H1 (cell line): ENCODE data around the gene RIBC2. TPM values are rescaled to one million over a fixed set of nuclear protein-coding genes. Genes with fewer than 3 reads are reported as not detected.

ENCODE experiments used
- CTCF ChIA-PET: fragments of 300-600 bp; sonication (Branson Sonifier 250); formaldehyde crosslinking; loops from one replicate; lab custom pipeline; 2021; ENCODE audit not compliant: partially characterized antibody; lab: Charles Lee
- POLR2A ChIA-PET: fragments of 300-600 bp; sonication (Branson Sonifier 250); formaldehyde crosslinking; loops from one replicate; lab custom pipeline; 2021; ENCODE audit warnings: inconsistent platforms; ENCODE audit not compliant: partially characterized antibody; lab: Charles Lee
- DNase-seq, 2 experiments: peaks; one replicate each; pipeline versions ENCODE4 v3.0.0 to v3.0.0-alpha.2; 2010 to 2022; ENCODE audit warnings: low spot score in 2 of 2, low read depth in 1 of 2, mixed read lengths in 1 of 2
- FAIRE-seq: peaks from 2 replicates; lab custom pipeline; 2011; peaks lifted over from hg19 to GRCh38; lab: Jason Lieb, UNC
- H2AFZ ChIP-seq: 2 replicates; pipeline ENCODE4 v1.8.1; 2012; ENCODE audit warnings: low read length, inconsistent platforms
- H2AK5ac ChIP-seq: 2 replicates; pipeline ENCODE4 v1.6.1; 2013; ENCODE audit warnings: low read depth, low read length
- H2BK120ac ChIP-seq: replicated peaks from 2 replicates; pipeline ENCODE3; 2013; ENCODE audit warnings: low read depth, low read length, inconsistent platforms
- H2BK12ac ChIP-seq: 2 replicates; pipeline ENCODE4 v1.6.1; 2013; ENCODE audit warnings: low read depth, low read length
- H2BK15ac ChIP-seq: 2 replicates; pipeline ENCODE4 v1.6.1; 2013; ENCODE audit warnings: low read length
- H2BK20ac ChIP-seq: 2 replicates; pipeline ENCODE4 v1.6.1; 2013; ENCODE audit warnings: low read length
- H2BK5ac ChIP-seq: 2 replicates; pipeline ENCODE4 v1.6.1; 2013; ENCODE audit warnings: low read depth, low read length
- H3K14ac ChIP-seq: 2 replicates; pipeline ENCODE4 v1.6.1; 2013; ENCODE audit warnings: inconsistent platforms; ENCODE audit not compliant: insufficient read length
- H3K18ac ChIP-seq: 2 replicates; pipeline ENCODE4 v1.6.1; 2013; ENCODE audit warnings: low read length; ENCODE audit errors: extremely low read depth
- H3K23ac ChIP-seq: 2 replicates; pipeline ENCODE4 v1.6.1; 2013; ENCODE audit warnings: inconsistent platforms; ENCODE audit not compliant: insufficient read length
- H3K23me2 ChIP-seq: 2 replicates; pipeline ENCODE4 v1.6.1; 2013; ENCODE audit warnings: low read depth, low read length
- H3K27ac ChIP-seq: 2 replicates; pipeline ENCODE4 v1.6.1; 2011; ENCODE audit warnings: low read depth, low read length, inconsistent platforms
- H3K27me3 ChIP-seq, 4 experiments: replicated peaks in 1 of 4; 1 replicate in 1 of 4; 2 replicates in 3 of 4; pipeline versions ENCODE4 v1.6.1 to v1.8.1; 2011 to 2013; ENCODE audit warnings: low read length in 3 of 4, mild to moderate bottlenecking in 3 of 4, inconsistent platforms in 2 of 4, mixed read lengths in 2 of 4, moderate library complexity in 1 of 4; ENCODE audit not compliant: control insufficient read depth in 3 of 4, insufficient read depth in 3 of 4; ENCODE audit errors: extremely low read depth in 1 of 4
- H3K36me3 ChIP-seq, 4 experiments: 2 replicates each; pipeline versions ENCODE4 v1.6.1 to v1.8.1; 2011 to 2013; ENCODE audit warnings: mild to moderate bottlenecking in 4 of 4, low read length in 3 of 4, moderate library complexity in 2 of 4, control low read depth in 1 of 4, inconsistent platforms in 1 of 4; ENCODE audit not compliant: insufficient read depth in 4 of 4, control insufficient read depth in 2 of 4
- H3K4ac ChIP-seq: replicated peaks from 2 replicates; pipeline ENCODE3; 2013; ENCODE audit warnings: low read length, low read depth, mixed read lengths, inconsistent platforms; ENCODE audit not compliant: insufficient read length
- H3K4me1 ChIP-seq, 4 experiments: replicated peaks in 1 of 4; 1 replicate in 1 of 4; 2 replicates in 3 of 4; pipeline versions ENCODE4 v1.6.1 to v1.8.1; 2011 to 2013; ENCODE audit warnings: low read length in 3 of 4, inconsistent platforms in 2 of 4, mixed read lengths in 1 of 4; ENCODE audit not compliant: insufficient read depth in 4 of 4, control insufficient read depth in 3 of 4
- H3K4me2 ChIP-seq, 2 experiments: 2 replicates each; pipeline versions ENCODE4 v1.6.1 to v1.8.1; 2011 to 2013; ENCODE audit warnings: low read depth in 2 of 2, low read length in 2 of 2, control low read depth in 1 of 2, inconsistent platforms in 1 of 2, mild to moderate bottlenecking in 1 of 2; ENCODE audit not compliant: insufficient read depth in 1 of 2
- H3K4me3 ChIP-seq, 4 experiments: fragments of 200-600, 300-600 bp in 1 of 4; sonication (generic), shearing (Covaris generic), sonication (Bioruptor Twin) in 1 of 4; 2 replicates each; pipeline versions ENCODE4 v1.5.1 to v1.8.1; 2011 to 2016; ENCODE audit warnings: low read length in 4 of 4, low read depth in 3 of 4, control low read depth in 2 of 4, inconsistent platforms in 2 of 4, mild to moderate bottlenecking in 2 of 4, mixed read lengths in 1 of 4, moderate library complexity in 1 of 4; ENCODE audit not compliant: insufficient read depth in 2 of 4; ENCODE audit errors: extremely low read depth in 1 of 4
- H3K56ac ChIP-seq: replicated peaks from 2 replicates; pipeline ENCODE3; 2013; ENCODE audit warnings: low read depth, mild to moderate bottlenecking, mixed read lengths, low read length, inconsistent platforms; ENCODE audit not compliant: insufficient read length
- H3K79me1 ChIP-seq: 2 replicates; pipeline ENCODE4 v1.6.1; 2013; ENCODE audit warnings: low read depth, low read length, control low read depth
- H3K79me2 ChIP-seq, 2 experiments: 2 replicates each; pipeline versions ENCODE4 v1.6.1 to v1.8.1; 2012 to 2013; ENCODE audit warnings: low read length in 2 of 2, mild to moderate bottlenecking in 2 of 2, inconsistent platforms in 1 of 2; ENCODE audit not compliant: insufficient read depth in 2 of 2, control insufficient read depth in 1 of 2
- H3K9ac ChIP-seq, 4 experiments: replicated peaks in 1 of 4; 1 replicate in 1 of 4; 2 replicates in 3 of 4; pipeline versions ENCODE4 v1.6.1 to v1.8.1; 2011 to 2013; ENCODE audit warnings: low read depth in 3 of 4, low read length in 3 of 4, control low read depth in 2 of 4, mild to moderate bottlenecking in 2 of 4, moderate library complexity in 2 of 4, inconsistent platforms in 1 of 4; ENCODE audit errors: extremely low read depth in 1 of 4
- H3K9me3 ChIP-seq, 2 experiments: 2 replicates each; pipeline versions ENCODE4 v1.6.1 to v1.8.1; 2012 to 2013; ENCODE audit warnings: mild to moderate bottlenecking in 2 of 2, moderate library complexity in 2 of 2, control low read depth in 1 of 2, inconsistent platforms in 1 of 2, low read depth in 1 of 2, low read length in 1 of 2, mixed read lengths in 1 of 2; ENCODE audit not compliant: insufficient read depth in 2 of 2
- H4K20me1 ChIP-seq, 2 experiments: replicated peaks in 1 of 2; 2 replicates each; pipeline versions ENCODE3 to v1.8.1; 2011 to 2013; ENCODE audit warnings: inconsistent platforms in 2 of 2, low read length in 2 of 2, mild to moderate bottlenecking in 1 of 2; ENCODE audit not compliant: insufficient read depth in 2 of 2, control insufficient read depth in 1 of 2
- H4K5ac ChIP-seq: 2 replicates; pipeline ENCODE4 v1.6.1; 2013; ENCODE audit warnings: low read length, low read depth, mixed read lengths, inconsistent platforms; ENCODE audit not compliant: insufficient read length
- H4K8ac ChIP-seq: 2 replicates; pipeline ENCODE4 v1.8.0; 2013; ENCODE audit warnings: mild to moderate bottlenecking, moderate library complexity, low read length, inconsistent platforms; ENCODE audit not compliant: insufficient read depth; ENCODE audit errors: extremely low read depth
- H4K91ac ChIP-seq: replicated peaks from 2 replicates; pipeline ENCODE3; 2013; ENCODE audit warnings: low read length, mixed read lengths, inconsistent platforms; ENCODE audit not compliant: insufficient read length
- BACH1 ChIP-seq: IDR thresholded peaks from 2 replicates; pipeline ENCODE4 v1.6.1; 2012; ENCODE audit warnings: low read length, improper control_type of control experiment
- BCL11A ChIP-seq, 2 experiments: IDR thresholded peaks; one replicate each; pipeline ENCODE4 v1.6.1; 2011; ENCODE audit warnings: low read depth in 2 of 2, low read length in 2 of 2, mild to moderate bottlenecking in 2 of 2
- BRCA1 ChIP-seq: IDR thresholded peaks from 2 replicates; pipeline ENCODE4 v1.6.1; 2012; ENCODE audit warnings: low read depth, low read length, improper control_type of control experiment
- CHD1 ChIP-seq: IDR thresholded peaks from 2 replicates; pipeline ENCODE4 v1.6.1; 2012; ENCODE audit warnings: low read depth, low read length, improper control_type of control experiment
- CTBP2 ChIP-seq: IDR thresholded peaks from 2 replicates; pipeline ENCODE4 v1.7.0; 2011; ENCODE audit warnings: borderline replicate concordance, mild to moderate bottlenecking, moderate library complexity, mixed read lengths, low read length; ENCODE audit not compliant: insufficient read depth, insufficient read length
- EP300 ChIP-seq, 2 experiments: IDR thresholded peaks; 1 replicate in 1 of 2; 2 replicates in 1 of 2; pipeline ENCODE4 v1.6.1; 2011 to 2012; ENCODE audit warnings: low read depth in 2 of 2, low read length in 2 of 2, mild to moderate bottlenecking in 2 of 2, borderline replicate concordance in 1 of 2, inconsistent platforms in 1 of 2, moderate library complexity in 1 of 2
- EZH2 ChIP-seq: fragments of 200-600 bp; sonication (generic); IDR thresholded peaks from 2 replicates; pipeline ENCODE4 v1.7.1; 2012; ENCODE audit warnings: low read depth, mild to moderate bottlenecking, moderate library complexity, low read length, inconsistent platforms; ENCODE audit not compliant: severe bottlenecking
- HDAC6 ChIP-seq: IDR thresholded peaks from one replicate; pipeline ENCODE4 v1.7.1; 2012; ENCODE audit warnings: low read depth, mild to moderate bottlenecking, inconsistent platforms, low read length, moderate library complexity
- KDM5A ChIP-seq: fragments of 200-600 bp; IDR thresholded peaks from 2 replicates; pipeline ENCODE4 v1.7.1; 2012; ENCODE audit warnings: mild to moderate bottlenecking, low read length, inconsistent platforms, mixed read lengths
- MAFK ChIP-seq: IDR thresholded peaks from 2 replicates; pipeline ENCODE4 v1.6.1; 2012; ENCODE audit warnings: low read depth, mild to moderate bottlenecking, improper control_type of control experiment, low read length
- RBBP5 ChIP-seq: IDR thresholded peaks from 2 replicates; pipeline ENCODE4 v1.7.1; 2012; ENCODE audit warnings: low read depth, mild to moderate bottlenecking, inconsistent platforms, low read length, moderate library complexity, borderline replicate concordance
- SRF ChIP-seq: IDR thresholded peaks from 2 replicates; pipeline ENCODE4 v1.6.1; 2011; ENCODE audit warnings: mild to moderate bottlenecking, low read depth, low read length, moderate library complexity
- WGBS, 2 experiments: shearing (Covaris generic) in 1 of 2; methylation state at CpG; one replicate each; pipeline versions ENCODE4 v1.1.6 to v1.1.7; 2013 to 2015; ENCODE audit warnings: low lambda C conversion rate in 2 of 2, mixed read lengths in 2 of 2, inconsistent platforms in 1 of 2, low coverage in 1 of 2, missing lambda C conversion rate in 1 of 2; ENCODE audit not compliant: insufficient replicate concordance in 2 of 2, insufficient coverage in 1 of 2, insufficient read length in 1 of 2; ENCODE audit errors: extremely low coverage in 1 of 2, missing lambda C conversion rate in 1 of 2; 5-methylcytosine and 5-hydroxymethylcytosine counted together
- polyA plus RNA-seq, 7 experiments: library from polyadenylated mRNA; depleted of rRNA in 3 of 7; stranded (reverse) in 5 of 7; unstranded in 2 of 7; fragments of >200 nt in 5 of 7; fragments of 200-250 nt in 2 of 7; gene quantifications; 1 replicate in 5 of 7; 2 replicates in 1 of 7; 4 replicates in 1 of 7; pipeline versions ENCODE4 v1.2.1 to v1.2.3, GENCODE V29; 2011 to 2013; ENCODE audit warnings: missing spikeins in 2 of 7, mixed read lengths in 2 of 7
- total RNA-seq: library from RNA; stranded (reverse); fragmentation: NEBNext Ultra II Directional; extraction: Animal tissue kit (Norgen Biotek cat#: 25700); gene quantifications from 2 replicates; pipeline ENCODE4 v1.2.1, GENCODE V29; 2021
- TF ChIP-seq, protein P1 (sequence below): IDR thresholded peaks from 2 replicates; pipeline ENCODE4 v1.6.1; 2011; ENCODE audit warnings: low read length, improper control_type of control experiment

The RIBC2 gene
- total and polyA plus RNA-seq, 2 of the 8 experiments (the other 6 are each of a cell fraction or from before 2014, with no cell fraction given): 0.79 to 2.1 TPM

DNA sequence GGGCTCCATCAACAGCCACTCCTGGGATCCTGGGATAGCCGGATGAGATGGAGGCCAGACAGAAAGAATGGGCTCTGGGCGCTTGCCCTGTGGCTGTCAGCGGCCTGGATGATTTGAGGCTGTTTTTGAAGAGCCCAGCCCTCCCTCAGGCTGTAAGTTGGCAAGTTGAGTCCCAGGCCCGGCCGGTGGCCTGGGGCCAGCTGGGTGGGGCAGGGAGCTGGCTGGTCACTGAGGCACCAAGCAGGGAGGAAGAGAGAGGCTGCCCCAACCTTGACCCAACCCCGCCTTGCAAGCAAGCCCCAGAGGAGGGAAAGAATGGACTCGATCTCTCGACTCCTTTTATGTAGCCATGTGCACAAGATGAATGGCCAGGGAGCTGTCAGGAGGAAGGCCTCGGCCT, 34.9 kb downstream of the RIBC2 start:
- Histone ChIP-seq H2BK12ac (no peak overlapping the region), H3K9ac (no peak overlapping the region), H4K20me1 (no peaks in the 10 kb centered on the region), H3K79me1 (no peaks in the 10 kb centered on the region), H2AK5ac (no peak overlapping the region), H3K27ac (no peak overlapping the region), H2BK5ac (no peak overlapping the region), H4K91ac (no peak overlapping the region), H3K9me3 (no peaks in the 10 kb centered on the region), H3K23me2 (no peaks in the 10 kb centered on the region), H2BK120ac (no peak overlapping the region), H3K4me3 (no peak overlapping the region), H3K79me2 (no peaks in the 10 kb centered on the region), H4K5ac (no peak overlapping the region), H3K27me3 (no peaks in the 10 kb centered on the region), H3K36me3 (no peaks in the 10 kb centered on the region), H3K14ac (no peak overlapping the region), H3K23ac (no peak overlapping the region), H3K4me2 (no peak overlapping the region), H4K8ac (no peak overlapping the region; the same call in 1 of the 2 replicates), H3K4ac (no peak overlapping the region), H3K4me1 (no peaks in the 10 kb centered on the region; a peak in 2 of 7 replicates), H2AFZ (no peak overlapping the region), H3K18ac (no peak overlapping the region), H3K56ac (no peak overlapping the region), H2BK20ac (no peak overlapping the region), H2BK15ac (no peak overlapping the region; the same call in 1 of the 2 replicates)
- POLR2A ChIA-PET: interaction anchor here (0.7 kb wide), 1 partner anchor 65 kb away, joined by 4 read pairs; no protein-coding TSS in a partner anchor
- 88% methylated on average over 9 of the region's 9 CpGs; no CpG with 5 or more reads in 1 of the 2 experiments for WGBS, 2 experiments
- no peak for DNase-seq
- no peak for FAIRE-seq
- CTCF ChIA-PET: interaction anchor here (0.6 to 1.2 kb wide), 6 partner anchors 10 to 180 kb away, joined by 3 to 4 read pairs (median 4); no protein-coding TSS in a partner anchor
- TF ChIP-seq CHD1 (no peak), RBBP5 (no peak), BRCA1 (no peak), HDAC6 (no peak), EP300 (IDR thresholded peaks at IDR 0.05; ENCODE audit: borderline replicate concordance in 1 of 2, low read depth in 2 of 2, low read length in 2 of 2) (no peak), BCL11A (IDR thresholded peaks at IDR 0.05; ENCODE audit: low read depth in 2 of 2, low read length in 2 of 2) (no peak), SRF (no peak), CTBP2 (no peak), MAFK (no peak), EZH2 (no peak), BACH1 (no peak), KDM5A (no peak)
- TF ChIP-seq, protein P1, sequence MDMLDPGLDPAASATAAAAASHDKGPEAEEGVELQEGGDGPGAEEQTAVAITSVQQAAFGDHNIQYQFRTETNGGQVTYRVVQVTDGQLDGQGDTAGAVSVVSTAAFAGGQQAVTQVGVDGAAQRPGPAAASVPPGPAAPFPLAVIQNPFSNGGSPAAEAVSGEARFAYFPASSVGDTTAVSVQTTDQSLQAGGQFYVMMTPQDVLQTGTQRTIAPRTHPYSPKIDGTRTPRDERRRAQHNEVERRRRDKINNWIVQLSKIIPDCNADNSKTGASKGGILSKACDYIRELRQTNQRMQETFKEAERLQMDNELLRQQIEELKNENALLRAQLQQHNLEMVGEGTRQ: no peak
